CD8-positive, alpha-beta memory T cell (primary cell): ENCODE measurements around the gene BCAP31. TPM values are rescaled to one million over a fixed set of nuclear protein-coding genes. Genes with fewer than 3 reads are reported as not detected.
A peak's percentile ranks its signal among the peaks of the same experiment; 100 is the strongest.

Source experiments
- CTCF ChIA-PET: fragments of 350-600 bp; sonication (Branson Sonifier 250); formaldehyde crosslinking; loops from one replicate; lab custom pipeline; 2021; ENCODE audit warnings: antibody characterized with exemption; lab: Charles Lee
- POLR2A ChIA-PET: fragments of 350-600 bp; sonication (Branson Sonifier 250); formaldehyde crosslinking; loops from one replicate; lab custom pipeline; 2021; ENCODE audit warnings: antibody characterized with exemption; lab: Charles Lee
- DNase-seq, 5 donors: peaks; one replicate each; pipeline versions ENCODE4 v3.0.0 to v3.0.0-alpha.2; 2020 to 2022; ENCODE audit warnings: mixed read lengths in 1 of 5
- H3K27ac ChIP-seq: one replicate; pipeline ENCODE4 v1.7.0; 2013; ENCODE audit warnings: low read depth, mild to moderate bottlenecking, low read length, moderate library complexity
- H3K27me3 ChIP-seq: 2 replicates; pipeline ENCODE4 v1.7.0; 2013; ENCODE audit warnings: low read length, mild to moderate bottlenecking; ENCODE audit not compliant: insufficient read depth, poor library complexity, severe bottlenecking
- H3K36me3 ChIP-seq: 2 replicates; pipeline ENCODE4 v1.7.0; 2013; ENCODE audit warnings: mild to moderate bottlenecking, low read length, moderate library complexity; ENCODE audit not compliant: insufficient read depth
- H3K4me1 ChIP-seq: 2 replicates; pipeline ENCODE4 v1.7.0; 2013; ENCODE audit warnings: mild to moderate bottlenecking, low read length, moderate library complexity; ENCODE audit not compliant: insufficient read depth
- H3K4me3 ChIP-seq: 2 replicates; pipeline ENCODE4 v1.7.0; 2013; ENCODE audit warnings: mild to moderate bottlenecking, low read length
- H3K9me3 ChIP-seq: 2 replicates; pipeline ENCODE4 v1.7.0; 2013; ENCODE audit warnings: mild to moderate bottlenecking, low read length
- H3K27ac Mint-ChIP-seq, 8 donors: one replicate each; pipeline ENCODE4 v1.8.0; 2020 to 2021; ENCODE audit warnings: mixed read lengths in 8 of 8, mild to moderate bottlenecking in 6 of 8, inconsistent platforms in 3 of 8, moderate library complexity in 3 of 8
- H3K27me3 Mint-ChIP-seq, 2 donors: one replicate each; pipeline ENCODE4 v1.8.0; 2020 to 2021; ENCODE audit warnings: mixed read lengths in 2 of 2, mild to moderate bottlenecking in 1 of 2, moderate library complexity in 1 of 2
- H3K36me3 Mint-ChIP-seq, 3 donors: one replicate each; pipeline ENCODE4 v1.8.0; 2020 to 2021; ENCODE audit warnings: mixed read lengths in 3 of 3, inconsistent platforms in 1 of 3, mild to moderate bottlenecking in 1 of 3
- H3K4me1 Mint-ChIP-seq, 3 donors: one replicate each; pipeline ENCODE4 v1.8.0; 2020 to 2021; ENCODE audit warnings: mixed read lengths in 3 of 3, inconsistent platforms in 1 of 3, mild to moderate bottlenecking in 1 of 3
- H3K4me3 Mint-ChIP-seq, 7 donors: one replicate each; pipeline ENCODE4 v1.8.0; 2020 to 2021; ENCODE audit warnings: mixed read lengths in 7 of 7, mild to moderate bottlenecking in 6 of 7, moderate library complexity in 4 of 7, inconsistent platforms in 2 of 7
- H3K9me3 Mint-ChIP-seq, 5 donors: one replicate each; pipeline ENCODE4 v1.8.0; 2020 to 2022; ENCODE audit warnings: mixed read lengths in 5 of 5, mild to moderate bottlenecking in 3 of 5, moderate library complexity in 2 of 5, inconsistent platforms in 1 of 5
- polyA plus RNA-seq: library from polyadenylated mRNA; unstranded; fragments of 300-500 nt; fragmentation: Illumina TruSeq; gene quantifications from one replicate; pipeline ENCODE4 v1.2.3, GENCODE V29; 2021
- total RNA-seq, 2 experiments: library from RNA; stranded (reverse); gene quantifications; one replicate each; pipeline ENCODE4 v1.2.3, GENCODE V29; 2021

The BCAP31 gene
- total and polyA plus RNA-seq, 3 experiments from 2014 or later: 140 to 333 (median 153) TPM

- peak overlapping the region in 4 of 8 donors; percentile 19 to 91 (median 74) for H3K27ac Mint-ChIP-seq
- POLR2A ChIA-PET: no interaction called here
- H3K4me1 ChIP-seq: peaks cover 13% of the 10 kb centered on the region
Measured at GRCh38 chrX:153728095-153728494, 3.9 kb upstream of the BCAP31 start.

DNA sequence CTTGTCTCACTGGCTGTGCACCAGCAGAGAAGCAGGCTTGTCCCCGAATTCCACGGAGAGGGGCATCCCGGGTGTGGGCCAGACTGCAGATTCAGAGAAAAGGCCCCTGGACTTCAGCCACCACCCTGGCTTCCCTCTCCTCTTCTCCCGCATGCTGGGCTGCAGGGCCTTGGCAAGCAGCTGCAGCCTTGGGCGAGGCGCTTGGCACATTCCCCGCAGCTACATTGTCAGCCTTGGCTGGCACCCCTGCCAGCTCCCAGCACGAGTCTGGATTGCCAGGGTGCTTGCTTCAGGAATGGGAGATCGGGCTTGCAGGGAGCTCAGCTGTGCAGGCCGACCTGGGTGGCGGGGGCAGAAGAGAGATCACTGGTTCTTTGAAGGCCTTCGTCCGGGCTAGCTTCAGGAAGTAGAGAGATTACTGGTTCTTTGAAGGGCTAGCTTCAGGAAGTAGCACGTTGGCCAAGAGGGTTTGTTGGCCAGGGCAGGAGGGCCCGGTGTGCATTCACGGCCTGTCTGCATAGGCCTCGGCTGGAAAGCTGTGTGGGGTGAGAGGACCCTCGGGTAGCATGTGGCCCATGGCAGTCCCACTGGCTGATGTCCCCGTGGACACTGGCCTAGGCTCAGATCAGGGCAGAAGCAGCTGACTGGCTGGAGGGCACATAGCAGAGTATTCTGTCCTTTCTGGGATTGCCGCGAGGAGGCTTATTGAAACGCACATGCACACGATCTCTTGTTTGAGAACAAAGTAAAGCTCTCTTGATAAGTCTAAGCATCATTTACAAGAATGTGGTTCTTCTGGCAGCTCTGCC lies 3.1 kb upstream of the BCAP31 start:
- Mint-ChIP-seq H3K4me3 (peak overlapping the region; percentile 60 to 85 (median 69)), H3K27me3 (peaks cover 0 to 1% of the 10 kb centered on the region in 2 donors), H3K36me3 (peaks cover 0 to 15% (median 2%) of the 10 kb centered on the region in 3 donors), H3K9me3 (no peaks in the 10 kb centered on the region), H3K4me1 (peaks cover 27 to 46% (median 28%) of the 10 kb centered on the region in 3 donors), H3K27ac (peak overlapping the region; percentile 50 to 96 (median 80))
- DNase-seq: no peak
- POLR2A ChIA-PET: no interaction called here
- CTCF ChIA-PET: interaction anchor here (0.6 to 1.5 kb wide), 5 partner anchors 8 to 283 kb away, joined by 3 to 4 read pairs (median 3); no protein-coding TSS in a partner anchor
- H3K4me1 ChIP-seq: peaks cover 17% of the 10 kb centered on the region
- peak overlapping the region; percentile 61 for H3K27ac ChIP-seq
- H3K27me3 ChIP-seq: no peaks in the 10 kb centered on the region
- no peak overlapping the region for H3K4me3 ChIP-seq
- H3K9me3 ChIP-seq: no peaks in the 10 kb centered on the region
- H3K36me3 ChIP-seq: no peaks in the 10 kb centered on the region

More at GRCh38 chrX:153728095-153728494, 3.9 kb upstream of the BCAP31 start:
- DNase-seq: no peak
- Mint-ChIP-seq H3K36me3 (peaks cover 0 to 12% (median 2%) of the 10 kb centered on the region in 3 donors), H3K9me3 (no peaks in the 10 kb centered on the region), H3K4me3 (peak overlapping the region in 2 of 7 donors; percentile 20 to 71), H3K4me1 (peaks cover 21 to 39% (median 22%) of the 10 kb centered on the region in 3 donors), H3K27me3 (peaks cover 0 to 1% of the 10 kb centered on the region in 2 donors)
- no peaks in the 10 kb centered on the region for H3K27me3 ChIP-seq
- CTCF ChIA-PET: interaction anchor here (0.6 to 1.5 kb wide), 3 partner anchors 199 to 282 kb away, joined by 3 to 4 read pairs (median 3); no protein-coding TSS in a partner anchor
- no peak overlapping the region for H3K27ac ChIP-seq
- H3K9me3 ChIP-seq: no peaks in the 10 kb centered on the region
- no peaks in the 10 kb centered on the region for H3K36me3 ChIP-seq
- H3K4me3 ChIP-seq: no peak overlapping the region

- H3K27ac ChIP-seq: peak overlapping the region; percentile 61
- peaks cover 29 to 49% (median 34%) of the 10 kb centered on the region in 3 donors for H3K4me1 Mint-ChIP-seq
- H3K27me3 ChIP-seq: no peaks in the 10 kb centered on the region
- ChIA-PET CTCF (interaction anchor here (1.1 to 1.3 kb wide), 3 partner anchors 9 to 221 kb away, joined by 3 to 4 read pairs (median 3); no protein-coding TSS in a partner anchor), POLR2A (interaction anchor here (0.7 kb wide), 1 partner anchor 224 kb away, joined by 3 read pairs; no protein-coding TSS in a partner anchor)
- no peak overlapping the region for H3K4me3 ChIP-seq
- H3K36me3 ChIP-seq: no peaks in the 10 kb centered on the region
- peaks cover 17% of the 10 kb centered on the region for H3K4me1 ChIP-seq
- H3K27me3 Mint-ChIP-seq: peaks cover 0 to 1% of the 10 kb centered on the region in 2 donors
- H3K9me3 ChIP-seq: no peaks in the 10 kb centered on the region
- peak; percentile 21 to 65 (median 49) for DNase-seq
- H3K36me3 Mint-ChIP-seq: peaks cover 0 to 17% (median 4%) of the 10 kb centered on the region in 3 donors
- H3K4me3 Mint-ChIP-seq: peak overlapping the region; percentile 60 to 85 (median 69)
- H3K27ac Mint-ChIP-seq: peak overlapping the region; percentile 61 to 91 (median 72)
- H3K9me3 Mint-ChIP-seq: no peaks in the 10 kb centered on the region
Measured at GRCh38 chrX:153726286-153727122, 2.3 kb upstream of the BCAP31 start.

DNA sequence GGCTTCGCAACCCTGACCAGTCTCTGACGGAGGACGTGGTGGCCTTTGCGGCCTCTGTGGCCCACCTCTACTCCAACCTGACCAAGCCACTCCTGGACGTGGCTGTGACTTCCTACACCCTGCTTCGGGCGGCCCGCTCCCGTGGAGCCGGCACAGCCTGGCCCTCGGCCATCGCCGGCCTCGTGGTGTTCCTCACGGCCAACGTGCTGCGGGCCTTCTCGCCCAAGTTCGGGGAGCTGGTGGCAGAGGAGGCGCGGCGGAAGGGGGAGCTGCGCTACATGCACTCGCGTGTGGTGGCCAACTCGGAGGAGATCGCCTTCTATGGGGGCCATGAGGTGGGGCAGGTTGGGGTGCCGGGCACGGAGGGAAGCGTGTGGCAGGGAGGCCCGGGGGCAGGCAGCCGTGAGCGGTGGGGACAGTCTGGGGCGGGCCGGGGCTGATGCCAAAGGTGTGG lies 1.7 kb upstream of the BCAP31 start:
- Histone ChIP-seq H3K4me3 (no peak overlapping the region), H3K27ac (peak overlapping the region; percentile 61), H3K9me3 (no peaks in the 10 kb centered on the region), H3K4me1 (peaks cover 17% of the 10 kb centered on the region), H3K27me3 (no peaks in the 10 kb centered on the region), H3K36me3 (peaks cover 1% of the 10 kb centered on the region)
- Mint-ChIP-seq H3K9me3 (no peaks in the 10 kb centered on the region), H3K27me3 (peaks cover 0 to 1% of the 10 kb centered on the region in 2 donors), H3K27ac (peak overlapping the region in 6 of 8 donors; percentile 17 to 90 (median 58)), H3K4me1 (peaks cover 26 to 45% (median 30%) of the 10 kb centered on the region in 3 donors), H3K36me3 (peaks cover 0 to 14% (median 2%) of the 10 kb centered on the region in 3 donors), H3K4me3 (peak overlapping the region; percentile 14 to 89 (median 50))
- POLR2A ChIA-PET: interaction anchor here (0.7 kb wide), 1 partner anchor 224 kb away, joined by 3 read pairs; no protein-coding TSS in a partner anchor
- CTCF ChIA-PET: interaction anchor here (1.1 kb wide), 1 partner anchor 9 kb away, joined by 3 read pairs; no protein-coding TSS in a partner anchor
- DNase-seq: no peak

DNA sequence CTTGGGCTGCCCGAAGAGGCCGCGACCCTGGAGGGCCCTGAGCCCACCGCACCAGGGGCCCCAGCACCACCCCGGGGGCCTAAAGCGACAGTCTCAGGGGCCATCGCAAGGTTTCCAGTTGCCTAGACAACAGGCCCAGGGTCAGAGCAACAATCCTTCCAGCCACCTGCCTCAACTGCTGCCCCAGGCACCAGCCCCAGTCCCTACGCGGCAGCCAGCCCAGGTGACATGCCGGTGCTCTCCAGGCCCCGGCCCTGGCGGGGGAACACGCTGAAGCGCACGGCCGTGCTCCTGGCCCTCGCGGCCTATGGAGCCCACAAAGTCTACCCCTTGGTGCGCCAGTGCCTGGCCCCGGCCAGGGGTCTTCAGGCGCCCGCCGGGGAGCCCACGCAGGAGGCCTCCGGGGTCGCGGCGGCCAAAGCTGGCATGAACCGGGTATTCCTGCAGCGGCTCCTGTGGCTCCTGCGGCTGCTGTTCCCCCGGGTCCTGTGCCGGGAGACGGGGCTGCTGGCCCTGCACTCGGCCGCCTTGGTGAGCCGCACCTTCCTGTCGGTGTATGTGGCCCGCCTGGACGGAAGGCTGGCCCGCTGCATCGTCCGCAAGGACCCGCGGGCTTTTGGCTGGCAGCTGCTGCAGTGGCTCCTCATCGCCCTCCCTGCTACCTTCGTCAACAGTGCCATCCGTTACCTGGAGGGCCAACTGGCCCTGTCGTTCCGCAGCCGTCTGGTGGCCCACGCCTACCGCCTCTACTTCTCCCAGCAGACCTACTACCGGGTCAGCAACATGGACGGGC lies 1.0 kb upstream of the BCAP31 start:
- Mint-ChIP-seq H3K27ac (peak overlapping the region in 5 of 8 donors; percentile 17 to 90 (median 63)), H3K4me3 (peak overlapping the region; percentile 38 to 89 (median 64)), H3K27me3 (peaks cover 0 to 1% of the 10 kb centered on the region in 2 donors), H3K36me3 (peaks cover 0 to 17% (median 2%) of the 10 kb centered on the region in 3 donors), H3K4me1 (peaks cover 24 to 45% (median 30%) of the 10 kb centered on the region in 3 donors), H3K9me3 (no peaks in the 10 kb centered on the region)
- no peak overlapping the region for H3K4me3 ChIP-seq
- H3K27ac ChIP-seq: peak overlapping the region; percentile 61
- DNase-seq: peak in 2 of 5 donors; percentile 33 to 51
- ChIA-PET CTCF (no interaction called here), POLR2A (no interaction called here)
- peaks cover 6% of the 10 kb centered on the region for H3K36me3 ChIP-seq
- H3K27me3 ChIP-seq: no peaks in the 10 kb centered on the region
- H3K4me1 ChIP-seq: peaks cover 17% of the 10 kb centered on the region
- H3K9me3 ChIP-seq: no peaks in the 10 kb centered on the region

- ChIA-PET CTCF (no interaction called here), POLR2A (interaction anchor here (0.5 kb wide), 1 partner anchor 9 kb away, joined by 4 read pairs; no protein-coding TSS in a partner anchor)
- Mint-ChIP-seq H3K4me3 (peak overlapping the region; percentile 85 to 94 (median 86)), H3K27ac (peak overlapping the region; percentile 71 to 92 (median 84)), H3K36me3 (peaks cover 2 to 29% (median 4%) of the 10 kb centered on the region in 3 donors), H3K9me3 (no peaks in the 10 kb centered on the region), H3K4me1 (peaks cover 30 to 59% (median 42%) of the 10 kb centered on the region in 3 donors), H3K27me3 (peaks cover 0 to 1% of the 10 kb centered on the region in 2 donors)
- peaks cover 17% of the 10 kb centered on the region for H3K4me1 ChIP-seq
- H3K9me3 ChIP-seq: no peaks in the 10 kb centered on the region
- peak overlapping the region; percentile 44 for H3K4me3 ChIP-seq
- peak overlapping the region; percentile 70 for H3K27ac ChIP-seq
- H3K27me3 ChIP-seq: no peaks in the 10 kb centered on the region
- DNase-seq: peak in 4 of 5 donors; percentile 40 to 71 (median 58)
- peaks cover 15% of the 10 kb centered on the region for H3K36me3 ChIP-seq
Measured at GRCh38 chrX:153723351-153724251, 586 bp downstream of the BCAP31 start.
